C4-2B (cell line): ENCODE measurements around the gene CLRN1.

Source experiments
- CTCF ChIP-seq: fragments of 450-650 bp; conservative IDR thresholded peaks from 2 replicates; pipeline ENCODE4 v1.5.1; 2017; ENCODE audit warnings: mild to moderate bottlenecking
- ZFX ChIP-seq: fragments of 450-650 bp; IDR thresholded peaks from 2 replicates; pipeline ENCODE4 v1.6.1; 2017

GRCh38 chr3:150898046-150898754 is 74.3 kb downstream of the CLRN1 start:
- TF ChIP-seq CTCF (no peak), ZFX (no peak)
